ENCODE results near the gene ASAP3. TPM values are rescaled to one million over a fixed set of nuclear protein-coding genes. Genes with fewer than 3 reads are reported as not detected.
A peak's percentile ranks its signal among the peaks of the same experiment; 100 is the strongest.

The ASAP3 gene
- total and polyA plus RNA-seq, 2 of the 4 experiments (the other 2 are of a cell fraction): 18.6 to 18.8 TPM

GRCh38 chr1:23417570-23417969, 66.4 kb downstream of the ASAP3 start:
- no peak overlapping the region for H2BK5ac ChIP-seq (ENCODE audit: low read depth, low read length, poor library complexity, severe bottlenecking)
- H3K9ac ChIP-seq (ENCODE audit: low read depth, low read length): no peak overlapping the region
- H2BK120ac ChIP-seq (ENCODE audit: low read depth, low read length): no peak overlapping the region
- no peak overlapping the region for H3K27ac ChIP-seq (ENCODE audit: insufficient read depth, low read length)
- CTCF ChIA-PET: no interaction called here
- H3K4ac ChIP-seq (ENCODE audit: low read depth, low read length): no peak overlapping the region
- no TSS peak for BruUV-seq (replicated peaks)
- no peak overlapping the region for H2AK9ac ChIP-seq (replicated peaks; ENCODE audit: low read depth, low read length, poor library complexity)
- no peak overlapping the region for H4K8ac ChIP-seq (ENCODE audit: low read depth in 2 of 2, low read length in 2 of 2)
- H2BK15ac ChIP-seq (ENCODE audit: low read depth, low read length): no peak overlapping the region
- peak overlapping the region; percentile 18; the same call in 1 of the 2 replicates for H2AK5ac ChIP-seq (ENCODE audit: low read depth, low read length)
- dilution Hi-C loops (cut with HindIII; ENCODE audit: low sequenced_read_pairs, unreplicated experiment) (no loop called here), in situ Hi-C loops (cut with MboI; ENCODE audit: low sequenced_read_pairs) (no loop called here), intact Hi-C loops (cut with micrococcal nuclease) (no loop called here)
- no peak overlapping the region for H3K18ac ChIP-seq (ENCODE audit: low read depth, low read length)
- H3K36me3 ChIP-seq (ENCODE audit: control insufficient read depth, insufficient read depth, low read length): no peaks in the 10 kb centered on the region
- H4K20me1 ChIP-seq (ENCODE audit: insufficient read depth, low read length): no peaks in the 10 kb centered on the region; the same call in 1 of the 2 replicates
- no peak overlapping the region for H3K4me2 ChIP-seq (ENCODE audit: low read depth, low read length)
- no peaks in the 10 kb centered on the region for H3K27me3 ChIP-seq (ENCODE audit: control insufficient read depth, insufficient read depth, low read length)
- DNase-seq: no peak
- H3K56ac ChIP-seq (ENCODE audit: extremely low read depth, insufficient read depth, low read length): no peak overlapping the region
- no peak overlapping the region for H4K91ac ChIP-seq (ENCODE audit: insufficient read depth, low read depth, low read length)
- no peak overlapping the region for H3K23ac ChIP-seq (ENCODE audit: low read depth, low read length)
- H2AFZ ChIP-seq (replicated peaks; ENCODE audit: low read length, poor library complexity): no peak overlapping the region
- H3K9me1 ChIP-seq (ENCODE audit: insufficient read depth, low read length): peaks cover 13% of the 10 kb centered on the region
- peak overlapping the region; percentile 56; the same call in 1 of the 2 replicates for H3K14ac ChIP-seq (replicated peaks; ENCODE audit: low read depth, low read length)
- H3K9me3 ChIP-seq (ENCODE audit: control insufficient read depth, insufficient read depth, low read length): no peaks in the 10 kb centered on the region
- peaks cover 10% of the 10 kb centered on the region for H3K4me1 ChIP-seq (ENCODE audit: control insufficient read depth, insufficient read depth, low read length)
- no peak for ATAC-seq (ENCODE audit: low read depth)
- whole genome bisulfite sequencing, 2 experiments (ENCODE audit: extremely low coverage in 2 of 2, insufficient read length in 1 of 2): 0% methylated on average over 1 of the region's 3 CpGs; no CpG with 5 or more reads in 1 of the 2 experiments
- POLR2A ChIA-PET (ENCODE audit: unreplicated experiment): no interaction called here
- H3K79me1 ChIP-seq (ENCODE audit: low read depth in 1 of 2, low read length in 2 of 2): peaks cover 0 to 11% of the 10 kb centered on the region in 2 experiments; a peak in 2 of 4 replicates
- no peak overlapping the region for H2BK20ac ChIP-seq (ENCODE audit: low read depth, low read length)
- H4K5ac ChIP-seq (ENCODE audit: low read depth, low read length): no peak overlapping the region
- no peak for TF ChIP-seq MXI1 (IDR thresholded peaks at IDR 0.05; ENCODE audit: borderline replicate concordance, low read depth, low read length)
- TF ChIP-seq RCOR1 (IDR thresholded peaks at IDR 0.05; ENCODE audit: insufficient replicate concordance, low read length): no peak
- no peak overlapping the region for H3K4me3 ChIP-seq (ENCODE audit: insufficient read depth, low read depth, low read length)
